ENCODE results near the gene PRMT5.
A peak's percentile ranks its signal among the peaks of the same experiment; 100 is the strongest.

The PRMT5 gene

GRCh38 chr14:22872033-22872832 is 56.9 kb downstream of the PRMT5 start:
- Histone ChIP-seq H3K27me3 (ENCODE audit: low read depth) (no peaks in the 10 kb centered on the region), H3K9me3 (no peaks in the 10 kb centered on the region), H3K36me3 (replicated peaks) (peaks cover 7% of the 10 kb centered on the region; the same call in 1 of the 2 replicates), H3K4me3 (peak overlapping the region; percentile 74), H3K4me1 (peaks cover 13% of the 10 kb centered on the region)
- in situ Hi-C loops (cut with MboI; ENCODE audit: low sequenced_read_pairs) = loop anchor here (25.0 kb wide), 1 partner anchor 485 kb away; no protein-coding TSS in a partner anchor
- peak; percentile 70 to 92 for DNase-seq (ENCODE audit: low spot score in 2 of 2)

- DNase-seq (ENCODE audit: low spot score in 2 of 2) = peak; percentile 86 to 95
- Histone ChIP-seq H3K27me3 (ENCODE audit: low read depth) (no peaks in the 10 kb centered on the region), H3K9me3 (no peaks in the 10 kb centered on the region), H3K4me3 (peak within 1 kb of the TSS; percentile 74), H3K36me3 (replicated peaks) (peaks cover 7% of the 10 kb centered on the region; the same call in 1 of the 2 replicates), H3K4me1 (peaks cover 13% of the 10 kb centered on the region)
- in situ Hi-C loops (cut with MboI; ENCODE audit: low sequenced_read_pairs) = loop anchor here (25.0 kb wide), 1 partner anchor 484 kb away; no protein-coding TSS in a partner anchor
Observed at GRCh38 chr14:22871224-22872032, 57.7 kb downstream of the PRMT5 start, which contains the start of gene LRP10. Gene LRP10 (plus strand): TSS chr14:22871740. CDS start chr14:22872304, 564 bp downstream.

- peak overlapping the region; percentile 74 for H3K4me3 ChIP-seq
- no peaks in the 10 kb centered on the region for H3K27me3 ChIP-seq (ENCODE audit: low read depth)
- in situ Hi-C loops (cut with MboI; ENCODE audit: low sequenced_read_pairs) = loop anchor here (25.0 kb wide), 1 partner anchor 484 kb away; no protein-coding TSS in a partner anchor
- peaks cover 7% of the 10 kb centered on the region; the same call in 1 of the 2 replicates for H3K36me3 ChIP-seq (replicated peaks)
- peaks cover 13% of the 10 kb centered on the region for H3K4me1 ChIP-seq
- H3K9me3 ChIP-seq = no peaks in the 10 kb centered on the region
- DNase-seq (ENCODE audit: low spot score in 2 of 2) = no peak
Observed at GRCh38 chr14:22870811-22871223, 58.4 kb downstream of the PRMT5 start.

All from HAP-1 (cell line).